Stomach (tissue), 4 donors: ENCODE measurements around the gene OR9K2.

Experiments
- CTCF ChIP-seq, 7 experiments: fragments of 450-650 bp in 4 of 7; fragments of 200-600 bp in 3 of 7; sonication (generic) in 3 of 7; IDR thresholded peaks; one replicate each; pipeline ENCODE4 v1.5.1; 2016 to 2019; ENCODE audit warnings: antibody characterized with exemption in 7 of 7, control low read depth in 2 of 7, mild to moderate bottlenecking in 1 of 7
- EP300 ChIP-seq: sonication (generic); formaldehyde crosslinking; IDR thresholded peaks from one replicate; pipeline ENCODE4 v1.6.1; 2017; ENCODE audit warnings: antibody characterized with exemption
- POLR2A ChIP-seq, 4 donors: fragments of 450-650 bp; IDR thresholded peaks; one replicate each; pipeline ENCODE4 v1.6.1; 2016; ENCODE audit warnings: antibody characterized with exemption in 4 of 4, control low read depth in 2 of 4, mild to moderate bottlenecking in 1 of 4, moderate library complexity in 1 of 4
- POLR2AphosphoS5 ChIP-seq, 3 donors: sonication (generic); formaldehyde crosslinking; IDR thresholded peaks; one replicate each; pipeline ENCODE4 v1.6.1; 2016; ENCODE audit warnings: antibody characterized with exemption in 3 of 3

GRCh38 chr12:55126106-55126505, at the start of gene OR9K2:
- TF ChIP-seq CTCF (IDR thresholded peaks at IDR 0.05) (no peak), POLR2A (IDR thresholded peaks at IDR 0.05) (no peak), POLR2AphosphoS5 (IDR thresholded peaks at IDR 0.05) (no peak), EP300 (no peak)
